Central memory CD8-positive, alpha-beta T cell (primary cell): ENCODE results near the gene MALRD1.

Experiments
- ATAC-seq: fragments of 150-1000 bp; cut with Tn5 transposase; replicated peaks from 2 replicates; pipeline ENCODE4 v1.10.0; 2022; ENCODE audit warnings: mild to moderate bottlenecking, moderate FRiP score, moderate number of reproducible peaks; ENCODE audit not compliant: poor library complexity, severe bottlenecking; ENCODE audit errors: extremely low read depth
- DNase-seq, 2 donors: peaks; one replicate each; pipeline ENCODE4 v3.0.0; 2021; ENCODE audit warnings: low spot score in 2 of 2
- H3K27ac Mint-ChIP-seq: one replicate; pipeline ENCODE4 v1.8.0; 2022; ENCODE audit warnings: low read depth, mild to moderate bottlenecking, moderate library complexity, mixed read lengths
- H3K27me3 Mint-ChIP-seq: one replicate; pipeline ENCODE4 v1.8.0; 2022; ENCODE audit warnings: mixed read lengths
- H3K36me3 Mint-ChIP-seq: one replicate; pipeline ENCODE4 v1.8.0; 2022; ENCODE audit warnings: mild to moderate bottlenecking, moderate library complexity, mixed read lengths; ENCODE audit not compliant: insufficient read depth
- H3K4me1 Mint-ChIP-seq: one replicate; pipeline ENCODE4 v1.8.0; 2022; ENCODE audit warnings: mixed read lengths
- H3K4me3 Mint-ChIP-seq: one replicate; pipeline ENCODE4 v1.8.0; 2022; ENCODE audit warnings: mild to moderate bottlenecking, moderate library complexity, mixed read lengths
- H3K9me3 Mint-ChIP-seq: one replicate; pipeline ENCODE4 v1.8.0; 2022; ENCODE audit warnings: mixed read lengths

Gene MALRD1

DNA sequence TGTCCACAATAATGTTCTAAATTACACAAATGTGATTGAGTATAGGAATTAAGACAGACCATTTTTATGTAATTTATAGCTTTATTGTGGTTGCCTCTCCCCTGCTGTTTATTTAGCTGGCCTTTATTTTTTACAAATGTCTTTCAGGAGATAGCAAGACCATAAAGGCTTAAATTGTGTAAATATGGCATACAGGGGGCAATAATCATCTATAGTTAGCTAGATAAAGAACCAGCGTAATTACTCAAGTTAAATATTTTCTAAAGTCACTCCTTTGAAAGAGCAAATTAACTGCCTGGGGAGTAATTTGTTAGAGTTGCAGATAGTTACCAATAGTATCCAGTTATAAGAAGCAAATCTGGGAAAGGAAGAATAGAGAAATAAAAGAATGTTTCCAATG is at the start of gene MALRD1:
TSS of gene MALRD1 (plus strand) at position 313 of the 400 bp plus-strand sequence. CDS start 138 bp downstream, outside the sequence.
- H3K4me3 Mint-ChIP-seq, result no peak within 1 kb of the TSS
- no peaks in the 10 kb centered on the region for H3K4me1 Mint-ChIP-seq
- peaks cover 27% of the 10 kb centered on the region for H3K9me3 Mint-ChIP-seq
- H3K27ac Mint-ChIP-seq, result no peak within 1 kb of the TSS
- no peak for DNase-seq
- H3K27me3 Mint-ChIP-seq, result no peaks in the 10 kb centered on the region
- no peak for ATAC-seq
- H3K36me3 Mint-ChIP-seq, result no peaks in the 10 kb centered on the region

GRCh38 chr10:19003341-19003740 is 45.3 kb upstream of the MALRD1 start:
- no peaks in the 10 kb centered on the region for H3K36me3 Mint-ChIP-seq
- ATAC-seq (no peak), DNase-seq (no peak)
- no peaks in the 10 kb centered on the region for H3K27me3 Mint-ChIP-seq
- H3K4me1 Mint-ChIP-seq, result no peaks in the 10 kb centered on the region
- no peak overlapping the region for H3K4me3 Mint-ChIP-seq
- H3K9me3 Mint-ChIP-seq, result peaks cover 35% of the 10 kb centered on the region
- H3K27ac Mint-ChIP-seq, result no peak overlapping the region

GRCh38 chr10:19012111-19012510 is 36.5 kb upstream of the MALRD1 start:
- Mint-ChIP-seq H3K9me3 (peaks cover 39% of the 10 kb centered on the region), H3K4me1 (no peaks in the 10 kb centered on the region), H3K27me3 (no peaks in the 10 kb centered on the region), H3K27ac (no peak overlapping the region), H3K36me3 (no peaks in the 10 kb centered on the region), H3K4me3 (no peak overlapping the region)
- no peak for ATAC-seq
- no peak for DNase-seq

DNA sequence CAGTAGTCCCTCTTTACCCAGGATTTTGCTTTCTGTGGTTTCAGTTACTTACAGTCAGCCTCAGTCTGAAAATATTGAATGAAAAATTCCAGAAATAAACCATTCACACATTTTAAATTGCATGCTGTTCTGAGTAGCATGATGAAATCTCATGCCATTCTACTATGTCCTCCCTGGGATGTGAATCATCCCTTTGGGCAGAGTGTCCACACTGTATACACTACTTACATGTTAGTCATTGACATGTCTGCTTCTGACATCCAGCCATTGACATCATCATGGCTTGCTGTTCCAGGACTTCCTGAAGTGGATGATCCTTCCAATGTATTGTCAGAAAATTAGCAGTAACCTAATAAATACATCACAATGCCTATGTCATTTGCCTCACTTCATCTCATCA is 34.6 kb upstream of the MALRD1 start:
- Mint-ChIP-seq H3K9me3 (peaks cover 21% of the 10 kb centered on the region), H3K4me1 (no peaks in the 10 kb centered on the region), H3K27ac (no peak overlapping the region), H3K27me3 (no peaks in the 10 kb centered on the region), H3K36me3 (no peaks in the 10 kb centered on the region), H3K4me3 (no peak overlapping the region)
- DNase-seq (no peak), ATAC-seq (no peak)

DNA sequence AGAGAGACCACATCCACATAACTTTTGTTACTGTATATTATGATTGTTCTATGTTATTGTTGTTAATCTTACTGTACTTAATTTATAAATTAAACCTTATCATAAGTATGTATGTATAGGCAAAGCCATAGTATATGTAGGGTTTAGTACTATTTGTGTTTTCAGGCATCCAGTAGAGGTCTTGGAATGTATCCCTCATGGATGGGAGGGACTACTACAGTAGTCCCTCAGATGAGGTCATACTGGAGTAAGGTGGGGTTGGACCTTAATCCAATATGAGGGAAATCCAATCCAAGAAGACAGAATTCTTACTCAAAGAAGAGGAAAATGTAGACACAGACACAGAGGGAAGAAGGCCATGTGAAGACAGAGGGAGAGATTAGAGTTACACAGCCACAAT is 34.1 kb upstream of the MALRD1 start:
- Mint-ChIP-seq H3K9me3 (peaks cover 21% of the 10 kb centered on the region), H3K4me3 (no peak overlapping the region)
- DNase-seq, result no peak

GRCh38 chr10:19017116-19017890 is 31.3 kb upstream of the MALRD1 start:
- H3K27me3 Mint-ChIP-seq, result no peaks in the 10 kb centered on the region
- peaks cover 22% of the 10 kb centered on the region for H3K9me3 Mint-ChIP-seq
- DNase-seq (no peak), ATAC-seq (no peak)
- H3K4me3 Mint-ChIP-seq, result no peak overlapping the region
- no peaks in the 10 kb centered on the region for H3K36me3 Mint-ChIP-seq
- no peaks in the 10 kb centered on the region for H3K4me1 Mint-ChIP-seq
- H3K27ac Mint-ChIP-seq, result no peak overlapping the region

More for the DNA sequence above, 34.1 kb upstream of the MALRD1 start:
- H3K27ac Mint-ChIP-seq, result no peak overlapping the region
- H3K4me1 Mint-ChIP-seq, result no peaks in the 10 kb centered on the region
- no peaks in the 10 kb centered on the region for H3K27me3 Mint-ChIP-seq
- no peaks in the 10 kb centered on the region for H3K36me3 Mint-ChIP-seq
- ATAC-seq, result no peak

DNA sequence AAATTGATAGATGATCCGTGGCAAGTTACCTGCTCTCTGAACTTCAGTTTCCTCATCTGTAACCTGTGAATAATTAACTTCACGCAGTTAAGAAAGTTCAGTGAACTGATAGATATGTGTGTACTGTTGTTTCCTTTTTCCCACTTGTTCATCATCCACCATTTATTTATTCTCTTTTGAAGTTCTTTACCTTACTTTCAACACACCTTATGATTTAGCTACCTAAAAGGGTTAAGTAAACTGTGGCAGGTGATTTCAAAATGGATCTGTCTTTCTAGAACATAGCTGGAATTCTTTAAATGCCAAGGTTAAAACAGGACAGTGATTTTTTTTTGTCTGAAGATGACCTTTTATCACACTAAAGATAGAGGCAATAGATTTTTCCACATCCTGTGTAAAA is 27.4 kb upstream of the MALRD1 start:
- ATAC-seq (no peak), DNase-seq (no peak)
- Mint-ChIP-seq H3K4me3 (no peak overlapping the region), H3K27ac (no peak overlapping the region), H3K9me3 (peaks cover 16% of the 10 kb centered on the region), H3K4me1 (no peaks in the 10 kb centered on the region), H3K36me3 (no peaks in the 10 kb centered on the region), H3K27me3 (no peaks in the 10 kb centered on the region)

DNA sequence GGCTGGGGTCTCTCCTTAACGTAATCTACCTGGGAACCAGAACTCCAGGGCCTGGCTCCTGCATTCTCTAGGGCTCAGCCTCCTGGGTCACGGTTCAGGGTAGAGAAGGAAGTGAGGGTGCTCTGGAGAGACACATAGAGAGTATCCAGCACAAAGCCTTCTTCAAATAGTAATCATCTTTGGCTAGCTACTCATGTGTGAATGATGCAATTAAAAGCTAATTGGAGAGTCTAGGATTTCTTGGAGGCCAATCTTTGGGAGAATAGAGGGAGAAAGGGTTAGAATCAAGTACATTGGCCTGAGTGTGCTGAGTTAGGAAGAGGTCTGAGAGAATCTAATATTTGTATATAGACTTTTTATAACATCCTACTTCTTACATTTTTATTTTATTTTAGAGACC is 24.0 kb upstream of the MALRD1 start:
- Mint-ChIP-seq H3K4me3 (no peak overlapping the region), H3K9me3 (peaks cover 14% of the 10 kb centered on the region), H3K36me3 (no peaks in the 10 kb centered on the region), H3K27me3 (no peaks in the 10 kb centered on the region), H3K27ac (no peak overlapping the region), H3K4me1 (no peaks in the 10 kb centered on the region)
- ATAC-seq (no peak), DNase-seq (no peak)

DNA sequence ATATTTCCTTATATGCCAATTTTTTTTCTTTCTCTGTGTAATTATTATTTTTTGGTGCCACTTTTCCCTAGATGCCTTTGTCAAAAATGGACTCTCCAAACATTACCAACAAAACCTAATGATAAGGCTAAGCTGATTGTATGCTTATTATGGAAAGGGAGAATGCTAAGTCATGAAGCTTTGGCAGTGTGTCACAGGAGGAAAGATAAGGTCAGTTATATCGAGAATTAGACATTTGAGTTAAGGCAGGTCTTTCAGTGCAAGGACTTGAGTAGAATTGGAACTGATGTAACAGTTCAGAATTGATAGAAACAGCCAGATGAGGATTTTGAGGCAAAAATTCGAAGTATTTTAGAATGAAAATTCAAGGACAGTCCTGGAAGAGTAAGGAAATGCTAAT is 16.8 kb upstream of the MALRD1 start:
- Mint-ChIP-seq H3K27ac (no peak overlapping the region), H3K27me3 (no peaks in the 10 kb centered on the region), H3K4me3 (no peak overlapping the region), H3K36me3 (no peaks in the 10 kb centered on the region), H3K9me3 (no peaks in the 10 kb centered on the region), H3K4me1 (no peaks in the 10 kb centered on the region)
- no peak for DNase-seq
- ATAC-seq, result no peak

DNA sequence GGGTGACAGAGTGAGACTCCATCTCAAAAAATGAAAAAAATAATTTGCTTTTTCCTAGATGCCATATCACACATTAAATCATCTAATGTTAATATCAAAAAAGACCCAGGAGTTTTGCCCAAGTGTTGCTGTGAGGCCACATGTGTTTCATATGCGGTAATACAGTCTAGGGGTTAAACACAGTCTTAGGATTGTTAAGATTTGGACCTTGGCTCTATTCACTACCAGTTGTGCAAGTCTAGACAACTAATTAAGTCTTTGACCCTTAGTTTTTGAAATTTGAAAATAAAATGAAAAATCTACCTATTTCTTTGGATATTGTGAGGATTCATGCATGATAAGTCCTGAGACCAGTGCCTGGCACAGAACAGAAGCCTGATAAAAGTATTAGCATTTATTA is 14.9 kb upstream of the MALRD1 start:
- Mint-ChIP-seq H3K9me3 (peaks cover 5% of the 10 kb centered on the region), H3K36me3 (no peaks in the 10 kb centered on the region), H3K4me3 (no peak overlapping the region), H3K27ac (no peak overlapping the region), H3K27me3 (no peaks in the 10 kb centered on the region), H3K4me1 (no peaks in the 10 kb centered on the region)
- no peak for DNase-seq
- no peak for ATAC-seq

GRCh38 chr10:19041171-19041570 is 7.4 kb upstream of the MALRD1 start:
- DNase-seq (no peak), ATAC-seq (no peak)
- H3K9me3 Mint-ChIP-seq, result peaks cover 11% of the 10 kb centered on the region
- no peak overlapping the region for H3K4me3 Mint-ChIP-seq
- H3K27me3 Mint-ChIP-seq, result no peaks in the 10 kb centered on the region
- H3K4me1 Mint-ChIP-seq, result no peaks in the 10 kb centered on the region
- H3K27ac Mint-ChIP-seq, result no peak overlapping the region
- no peaks in the 10 kb centered on the region for H3K36me3 Mint-ChIP-seq

GRCh38 chr10:19043431-19043830 is 5.2 kb upstream of the MALRD1 start:
- H3K4me3 Mint-ChIP-seq, result no peak overlapping the region
- H3K36me3 Mint-ChIP-seq, result no peaks in the 10 kb centered on the region
- no peaks in the 10 kb centered on the region for H3K27me3 Mint-ChIP-seq
- no peak for ATAC-seq
- H3K4me1 Mint-ChIP-seq, result no peaks in the 10 kb centered on the region
- DNase-seq, result no peak
- H3K27ac Mint-ChIP-seq, result no peak overlapping the region
- H3K9me3 Mint-ChIP-seq, result peaks cover 19% of the 10 kb centered on the region

GRCh38 chr10:19046679-19047078 is 1.9 kb upstream of the MALRD1 start:
- ATAC-seq (no peak), DNase-seq (no peak)
- Mint-ChIP-seq H3K9me3 (peaks cover 19% of the 10 kb centered on the region), H3K27ac (no peak overlapping the region), H3K4me1 (no peaks in the 10 kb centered on the region), H3K36me3 (no peaks in the 10 kb centered on the region), H3K27me3 (no peaks in the 10 kb centered on the region), H3K4me3 (no peak overlapping the region)
